NT2/D1 (cell line): ENCODE data around the gene LRRC49.

Experiments
- SUZ12 ChIP-seq: IDR thresholded peaks from 2 replicates; pipeline ENCODE4 v1.6.1; 2011; ENCODE audit not compliant: insufficient read length, insufficient read depth; ENCODE audit errors: extremely low read depth
- YY1 ChIP-seq: IDR thresholded peaks from 2 replicates; pipeline ENCODE4 v1.6.1; 2011; ENCODE audit not compliant: insufficient read length, insufficient read depth
- ZNF274 ChIP-seq: IDR thresholded peaks from 2 replicates; pipeline ENCODE4 v1.6.1; 2011; ENCODE audit warnings: mild to moderate bottlenecking, low read depth, low read length

DNA sequence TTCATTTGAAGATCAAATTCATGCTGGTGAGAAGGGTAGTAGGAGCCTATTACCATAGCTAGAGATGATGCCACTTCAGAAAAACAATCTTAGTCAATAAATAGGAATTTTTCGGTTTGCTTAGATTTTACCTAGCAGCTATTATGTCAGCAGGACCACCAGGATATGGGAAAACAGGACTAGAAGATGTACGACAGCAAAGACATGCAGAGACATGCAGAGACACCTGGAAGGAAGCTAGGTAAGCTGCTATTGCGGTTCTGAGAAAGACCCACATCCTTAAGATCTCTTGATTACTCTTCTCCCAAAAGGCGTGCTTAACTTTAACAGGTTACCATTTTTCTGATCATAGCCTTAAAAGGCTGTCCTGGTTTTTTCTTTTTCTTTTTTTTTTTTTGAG lies 157.8 kb downstream of the LRRC49 start:
- no peak for TF ChIP-seq ZNF274
- no peak for TF ChIP-seq YY1
- no peak for TF ChIP-seq SUZ12
